Sigmoid colon (tissue), 4 donors: ENCODE results near the gene OXLD1.

ENCODE experiments used
- CTCF ChIP-seq, 4 experiments: fragments of 450-650 bp in 3 of 4; fragments of 200-600 bp in 1 of 4; IDR thresholded peaks; one replicate each; pipeline ENCODE4 v1.5.1; 2016 to 2019; ENCODE audit warnings: antibody characterized with exemption in 4 of 4, mild to moderate bottlenecking in 3 of 4, moderate library complexity in 2 of 4
- EP300 ChIP-seq, 4 donors: sonication (generic); formaldehyde crosslinking; IDR thresholded peaks; one replicate each; pipeline ENCODE4 v1.6.1; 2017; ENCODE audit warnings: antibody characterized with exemption in 4 of 4
- POLR2A ChIP-seq, 2 donors: fragments of 450-650 bp; IDR thresholded peaks; one replicate each; pipeline ENCODE4 v1.6.1; 2016; ENCODE audit warnings: antibody characterized with exemption in 2 of 2, mild to moderate bottlenecking in 2 of 2, moderate library complexity in 2 of 2

- TF ChIP-seq EP300 (IDR thresholded peaks at IDR 0.05) (no peak), CTCF (IDR thresholded peaks at IDR 0.05) (no peak), POLR2A (IDR thresholded peaks at IDR 0.05) (no peak)
These were observed 16.8 kb upstream of the OXLD1 start for GRCh38 chr17:81683208-81683583.
